T-helper 1 cell treated with Interleukin-12 subunit alpha and Interleukin-12 subunit beta and Interleukin-4 antibody, amounts not matched to agents 30 μg/mL and 1 μg/mL, for 36 hours (primary cell): ENCODE measurements around the gene RPS19BP1.

Source experiments
- H3K27ac Mint-ChIP-seq: one replicate; pipeline ENCODE4 v1.8.0; 2021; ENCODE audit warnings: mild to moderate bottlenecking, mixed read lengths
- H3K27me3 Mint-ChIP-seq: one replicate; pipeline ENCODE4 v1.8.0; 2021; ENCODE audit warnings: low read depth, mixed read lengths
- H3K36me3 Mint-ChIP-seq: one replicate; pipeline ENCODE4 v1.8.0; 2021; ENCODE audit warnings: low read depth, mixed read lengths
- H3K4me1 Mint-ChIP-seq: one replicate; pipeline ENCODE4 v1.8.0; 2021; ENCODE audit warnings: low read depth, mixed read lengths
- H3K4me3 Mint-ChIP-seq: one replicate; pipeline ENCODE4 v1.8.0; 2021; ENCODE audit warnings: mild to moderate bottlenecking, moderate library complexity, mixed read lengths
- H3K9me3 Mint-ChIP-seq: one replicate; pipeline ENCODE4 v1.8.0; 2021; ENCODE audit warnings: mixed read lengths

Gene RPS19BP1

GRCh38 chr22:39567135-39567946, 34.8 kb upstream of the RPS19BP1 start:
- Mint-ChIP-seq H3K27me3 (no peaks in the 10 kb centered on the region), H3K4me3 (peak overlapping the region; percentile 22)

GRCh38 chr22:39565414-39565944, 32.9 kb upstream of the RPS19BP1 start:
- Mint-ChIP-seq H3K9me3 (peaks cover 8% of the 10 kb centered on the region), H3K27me3 (peaks cover 6% of the 10 kb centered on the region), H3K4me3 (peak overlapping the region; percentile 21), H3K27ac (peak overlapping the region; percentile 53), H3K36me3 (peaks cover 3% of the 10 kb centered on the region), H3K4me1 (peaks cover 14% of the 10 kb centered on the region)

More at GRCh38 chr22:39567135-39567946, 34.8 kb upstream of the RPS19BP1 start:
- Mint-ChIP-seq H3K4me1 (peaks cover 14% of the 10 kb centered on the region), H3K27ac (peak overlapping the region; percentile 42), H3K9me3 (peaks cover 8% of the 10 kb centered on the region), H3K36me3 (peaks cover 3% of the 10 kb centered on the region)

- Mint-ChIP-seq H3K36me3 (peaks cover 3% of the 10 kb centered on the region), H3K4me1 (peaks cover 14% of the 10 kb centered on the region), H3K27ac (no peak overlapping the region), H3K9me3 (peaks cover 8% of the 10 kb centered on the region), H3K4me3 (no peak overlapping the region), H3K27me3 (peaks cover 14% of the 10 kb centered on the region)
Measured at GRCh38 chr22:39563571-39564428, 31.3 kb upstream of the RPS19BP1 start.

- Mint-ChIP-seq H3K9me3 (peaks cover 8% of the 10 kb centered on the region), H3K36me3 (peaks cover 3% of the 10 kb centered on the region)
Measured at GRCh38 chr22:39562839-39563489, 30.4 kb upstream of the RPS19BP1 start.

GRCh38 chr22:39560127-39560526, 27.6 kb upstream of the RPS19BP1 start:
- Mint-ChIP-seq H3K27me3 (peaks cover 45% of the 10 kb centered on the region), H3K9me3 (no peaks in the 10 kb centered on the region), H3K36me3 (no peaks in the 10 kb centered on the region), H3K4me3 (no peak overlapping the region), H3K27ac (no peak overlapping the region), H3K4me1 (peaks cover 2% of the 10 kb centered on the region)

More at GRCh38 chr22:39562839-39563489, 30.4 kb upstream of the RPS19BP1 start:
- H3K4me3 Mint-ChIP-seq: no peak overlapping the region
- H3K4me1 Mint-ChIP-seq: peaks cover 12% of the 10 kb centered on the region
- no peak overlapping the region for H3K27ac Mint-ChIP-seq
- H3K27me3 Mint-ChIP-seq: peaks cover 20% of the 10 kb centered on the region

GRCh38 chr22:39559456-39560105, 27.0 kb upstream of the RPS19BP1 start:
- no peak overlapping the region for H3K4me3 Mint-ChIP-seq
- no peaks in the 10 kb centered on the region for H3K9me3 Mint-ChIP-seq
- peaks cover 2% of the 10 kb centered on the region for H3K4me1 Mint-ChIP-seq
- no peak overlapping the region for H3K27ac Mint-ChIP-seq
- H3K36me3 Mint-ChIP-seq: no peaks in the 10 kb centered on the region
- peaks cover 46% of the 10 kb centered on the region for H3K27me3 Mint-ChIP-seq

GRCh38 chr22:39558950-39559349, 26.4 kb upstream of the RPS19BP1 start:
- Mint-ChIP-seq H3K27me3 (peaks cover 46% of the 10 kb centered on the region), H3K9me3 (no peaks in the 10 kb centered on the region), H3K36me3 (no peaks in the 10 kb centered on the region), H3K27ac (no peak overlapping the region), H3K4me1 (peaks cover 2% of the 10 kb centered on the region), H3K4me3 (no peak overlapping the region)

GRCh38 chr22:39558254-39558727, 25.7 kb upstream of the RPS19BP1 start:
- Mint-ChIP-seq H3K4me3 (no peak overlapping the region), H3K9me3 (no peaks in the 10 kb centered on the region), H3K4me1 (peaks cover 2% of the 10 kb centered on the region), H3K27me3 (peaks cover 46% of the 10 kb centered on the region), H3K36me3 (no peaks in the 10 kb centered on the region), H3K27ac (no peak overlapping the region)

- H3K36me3 Mint-ChIP-seq: no peaks in the 10 kb centered on the region
- peaks cover 2% of the 10 kb centered on the region for H3K4me1 Mint-ChIP-seq
- H3K27ac Mint-ChIP-seq: no peak overlapping the region
- H3K27me3 Mint-ChIP-seq: peaks cover 52% of the 10 kb centered on the region
- no peak overlapping the region for H3K4me3 Mint-ChIP-seq
- H3K9me3 Mint-ChIP-seq: no peaks in the 10 kb centered on the region
Measured at GRCh38 chr22:39556970-39557841, 24.7 kb upstream of the RPS19BP1 start.

GRCh38 chr22:39554151-39554550, 21.6 kb upstream of the RPS19BP1 start:
- Mint-ChIP-seq H3K4me1 (peaks cover 2% of the 10 kb centered on the region), H3K36me3 (no peaks in the 10 kb centered on the region), H3K9me3 (no peaks in the 10 kb centered on the region), H3K27ac (no peak overlapping the region), H3K27me3 (peaks cover 50% of the 10 kb centered on the region), H3K4me3 (no peak overlapping the region)

- Mint-ChIP-seq H3K9me3 (no peaks in the 10 kb centered on the region), H3K36me3 (no peaks in the 10 kb centered on the region), H3K4me1 (peaks cover 2% of the 10 kb centered on the region), H3K27me3 (peaks cover 44% of the 10 kb centered on the region), H3K27ac (no peak overlapping the region), H3K4me3 (no peak overlapping the region)
Measured at GRCh38 chr22:39553429-39553828, 20.9 kb upstream of the RPS19BP1 start.

GRCh38 chr22:39547587-39547947, 15.0 kb upstream of the RPS19BP1 start:
- Mint-ChIP-seq H3K9me3 (no peaks in the 10 kb centered on the region), H3K4me1 (peaks cover 21% of the 10 kb centered on the region), H3K36me3 (no peaks in the 10 kb centered on the region), H3K27ac (no peak overlapping the region), H3K4me3 (no peak overlapping the region), H3K27me3 (peaks cover 46% of the 10 kb centered on the region)
